AG20443 (cell line): Measurements from ENCODE around the gene IL17RD.

ENCODE experiments used
- DNase-seq: peaks from one replicate; pipeline ENCODE4 v3.0.0; 2012; ENCODE audit warnings: low spot score, mixed read lengths

IL17RD gene

GRCh38 chr3:57158813-57159738 lies 6.1 kb downstream of the IL17RD start:
- no peak for DNase-seq

DNA sequence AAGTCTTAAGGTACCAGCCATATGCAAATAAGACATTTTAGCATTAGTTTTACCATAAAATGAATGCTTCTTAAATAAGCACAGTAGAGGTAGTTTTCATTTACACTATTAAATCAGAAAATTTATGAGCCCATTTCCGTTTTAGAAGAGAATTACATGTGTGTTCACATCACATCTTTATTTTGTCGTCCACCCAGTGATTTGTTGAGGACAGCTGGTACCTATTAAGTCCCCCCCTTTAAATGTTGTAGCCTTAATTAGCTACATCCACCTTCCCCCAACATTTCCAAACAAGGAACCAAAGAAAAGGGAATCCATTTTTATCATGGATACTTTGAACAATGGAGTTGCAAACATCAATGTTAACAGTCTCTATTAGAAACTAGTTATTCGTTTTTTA lies 6.8 kb downstream of the IL17RD start:
- no peak for DNase-seq

DNA sequence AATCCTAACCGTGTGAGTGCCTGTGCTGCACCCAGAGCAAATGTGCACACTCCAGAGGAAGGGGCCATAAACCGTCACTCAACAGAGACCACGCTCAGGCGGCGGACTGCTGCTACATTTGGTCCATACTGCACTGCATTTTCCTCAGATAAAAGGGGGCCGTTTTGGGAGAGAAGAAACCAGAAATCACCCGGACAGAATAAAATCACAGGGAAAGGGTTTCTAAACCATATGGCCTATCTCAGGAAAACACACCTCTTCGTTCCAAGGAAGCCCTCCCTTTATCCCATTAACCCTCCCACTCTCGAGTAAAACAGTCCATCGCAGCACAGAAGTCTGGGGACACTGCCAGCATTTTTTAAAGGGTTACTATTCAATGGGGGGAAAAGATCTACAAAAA lies 7.6 kb downstream of the IL17RD start:
- DNase-seq: no peak

GRCh38 chr3:57155310-57155643 lies 9.9 kb downstream of the IL17RD start:
- DNase-seq: no peak

GRCh38 chr3:57154470-57155309 lies 10.5 kb downstream of the IL17RD start:
- no peak for DNase-seq

GRCh38 chr3:57152151-57153143 lies 12.7 kb downstream of the IL17RD start:
- DNase-seq: no peak

DNA sequence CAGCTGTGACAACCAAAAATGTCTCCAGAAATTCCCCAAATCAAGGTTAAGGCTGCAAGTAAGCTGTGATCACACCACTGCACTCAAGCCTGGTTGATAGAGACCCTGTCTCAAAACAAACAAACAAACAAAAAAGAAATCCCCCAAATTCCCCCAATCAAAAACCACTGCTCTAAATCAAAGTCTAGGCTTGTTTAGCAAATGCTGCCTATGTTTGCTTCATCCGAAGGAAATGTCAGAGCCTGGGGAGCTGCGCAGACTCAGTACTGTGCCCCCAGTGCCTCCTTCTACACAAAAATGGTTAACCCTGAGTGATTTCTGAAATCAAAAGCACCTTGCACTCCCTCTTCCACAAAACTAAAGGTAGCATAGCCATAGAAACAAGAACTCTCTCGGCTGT lies 13.4 kb downstream of the IL17RD start:
- no peak for DNase-seq

GRCh38 chr3:57151021-57151449 lies 14.1 kb downstream of the IL17RD start:
- DNase-seq: no peak

DNA sequence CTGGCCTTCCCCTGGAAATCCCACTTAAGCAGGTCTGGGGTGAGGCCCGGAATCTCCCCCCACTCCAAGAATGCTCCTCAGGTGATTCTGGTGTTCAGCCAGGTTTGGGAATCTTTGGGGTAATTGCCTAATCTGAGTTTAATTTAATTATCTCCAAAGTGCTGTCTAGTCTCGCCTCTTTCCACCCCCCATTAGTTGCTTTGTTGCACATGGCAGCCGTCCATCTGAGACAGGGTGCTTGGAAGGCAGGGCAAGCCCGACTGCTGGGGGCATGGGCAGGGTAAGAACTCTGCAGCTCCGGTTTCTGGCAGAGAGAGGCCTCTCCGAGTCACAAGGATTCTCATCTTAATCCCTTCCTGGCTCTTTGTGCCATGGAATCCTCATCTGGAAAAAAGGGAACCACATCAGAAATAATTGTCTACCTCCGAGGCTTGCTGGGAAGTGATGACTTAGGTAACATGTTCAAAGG lies 15.0 kb downstream of the IL17RD start:
- DNase-seq: no peak

DNA sequence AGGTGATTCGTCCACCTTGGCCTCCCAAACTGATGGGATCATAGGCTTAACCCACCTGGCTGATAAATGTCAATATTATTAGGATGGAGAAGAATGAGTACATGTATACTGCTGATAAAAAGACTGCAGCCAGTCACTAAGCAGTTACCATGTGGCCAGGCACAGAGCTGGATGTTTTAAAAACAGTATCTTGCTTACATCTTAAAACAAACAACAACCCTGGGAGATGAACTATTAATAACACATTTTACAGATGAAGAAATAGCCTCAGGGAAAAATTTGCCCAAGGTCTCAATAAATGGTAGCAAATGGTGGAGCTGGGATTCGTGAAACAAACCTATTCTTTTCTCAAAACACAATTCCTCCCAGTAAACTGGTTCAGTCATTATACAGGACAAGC lies 18.1 kb downstream of the IL17RD start:
- no peak for DNase-seq

DNA sequence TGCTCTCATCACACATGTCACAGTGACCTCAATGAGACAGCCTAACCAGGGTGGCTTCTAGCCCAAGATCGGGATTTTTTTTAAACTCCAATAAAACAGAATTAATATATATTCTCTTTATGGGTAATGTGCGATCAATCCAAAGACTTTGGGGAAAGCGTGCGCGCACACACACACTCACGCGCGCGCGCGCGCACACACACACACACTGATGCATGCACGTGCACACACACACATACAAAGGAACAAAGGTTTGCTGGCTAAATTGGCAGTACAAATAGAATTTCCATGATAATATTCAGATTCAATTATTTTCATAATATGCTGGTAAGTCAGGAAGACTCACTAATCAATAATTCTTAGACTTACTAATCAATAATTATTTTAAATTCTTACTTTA lies 19.3 kb downstream of the IL17RD start:
- DNase-seq: no peak

DNA sequence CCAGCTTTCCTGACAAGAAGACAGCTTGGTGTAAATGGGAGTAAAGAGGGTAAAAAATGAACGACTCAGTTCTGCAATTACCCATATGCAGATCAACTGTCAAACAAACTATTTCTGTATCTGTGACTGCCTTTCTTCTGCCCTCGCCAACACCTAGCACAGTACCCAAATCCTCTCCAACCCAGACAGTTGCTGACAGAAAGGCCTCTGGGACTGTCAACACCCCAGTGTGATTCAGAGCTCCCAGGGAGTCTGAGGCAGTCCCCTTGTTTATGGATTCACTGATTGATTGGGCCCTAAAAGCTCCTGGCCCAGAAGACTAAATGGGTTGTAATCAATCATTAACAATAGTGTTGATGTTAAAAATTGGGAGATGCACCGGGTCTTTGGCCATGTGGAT lies 20.2 kb downstream of the IL17RD start:
- DNase-seq: no peak

DNA sequence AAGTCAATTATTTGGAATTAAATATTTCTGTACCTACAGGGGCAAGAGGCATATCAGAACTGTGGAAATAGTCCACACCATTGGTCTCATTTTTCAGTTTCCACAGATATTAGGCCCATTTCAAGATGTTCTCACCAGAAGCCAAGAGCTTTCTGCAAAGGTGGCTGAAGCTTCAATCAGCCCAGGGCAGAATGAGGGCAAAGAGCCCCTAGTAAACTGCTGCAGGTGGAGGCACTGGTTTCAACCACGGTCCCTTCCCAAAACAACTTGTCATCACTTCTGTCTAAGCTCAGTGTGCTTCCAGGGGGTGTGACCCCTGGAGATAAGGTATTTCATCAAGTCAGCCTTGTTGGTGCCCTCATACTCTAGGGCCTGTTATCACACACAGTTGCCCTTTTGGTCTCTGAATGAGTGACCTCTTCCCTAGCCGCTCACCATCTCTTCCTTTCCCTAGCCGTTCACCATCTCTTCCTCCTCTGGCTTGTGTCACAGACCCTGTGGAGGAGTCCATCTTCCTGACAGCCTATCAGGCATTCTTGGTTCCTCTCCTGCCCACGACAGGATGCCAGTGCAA lies 21.2 kb downstream of the IL17RD start:
- no peak for DNase-seq

DNA sequence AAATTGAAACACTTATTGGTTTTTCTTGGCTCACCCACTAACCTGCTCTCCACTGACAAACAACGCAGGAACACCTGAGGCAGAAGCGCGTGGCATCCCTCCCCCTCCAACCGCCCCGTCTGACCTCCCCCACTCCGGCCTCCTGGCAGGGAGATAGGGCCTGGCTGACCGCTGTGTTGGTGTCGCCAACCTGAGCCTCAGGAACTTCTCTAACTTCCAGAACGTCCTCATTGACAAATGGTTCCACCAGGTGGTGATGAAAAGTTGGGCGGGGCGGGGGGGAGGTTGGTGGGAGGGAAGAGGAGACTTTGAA lies 22.8 kb downstream of the IL17RD start:
- no peak for DNase-seq

DNA sequence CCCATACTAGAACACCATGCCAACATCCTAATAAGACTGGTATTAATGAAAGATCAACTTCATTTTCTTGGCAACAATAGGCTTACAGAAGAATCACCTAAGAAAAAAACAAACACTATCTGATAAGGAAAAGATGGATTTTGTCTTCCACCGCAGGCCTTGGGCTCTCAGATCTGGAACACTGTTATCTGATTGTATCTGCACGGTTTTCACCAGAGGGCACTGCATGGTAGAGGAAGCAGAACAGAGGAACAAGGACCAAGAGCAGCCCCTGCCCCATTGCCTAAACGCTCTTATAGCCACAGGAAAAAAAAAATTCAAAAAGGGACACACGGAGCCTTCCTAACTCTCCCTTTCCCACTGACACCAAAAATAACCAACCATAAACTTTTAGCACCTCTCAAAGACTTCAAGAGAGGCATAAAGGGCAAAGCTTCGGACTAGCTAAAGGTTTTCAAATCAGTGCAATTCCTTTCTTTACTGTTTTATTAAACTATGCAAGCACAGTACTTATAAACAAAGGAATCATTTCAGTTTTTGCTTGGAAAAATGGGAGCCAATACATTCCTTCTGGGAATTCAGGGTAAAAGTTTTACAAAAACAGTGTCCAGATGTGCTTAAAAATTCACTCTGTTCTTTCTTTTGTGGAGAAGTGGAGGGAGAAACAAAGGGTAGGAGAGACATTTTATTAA lies 23.3 kb downstream of the IL17RD start:
- DNase-seq: no peak

DNA sequence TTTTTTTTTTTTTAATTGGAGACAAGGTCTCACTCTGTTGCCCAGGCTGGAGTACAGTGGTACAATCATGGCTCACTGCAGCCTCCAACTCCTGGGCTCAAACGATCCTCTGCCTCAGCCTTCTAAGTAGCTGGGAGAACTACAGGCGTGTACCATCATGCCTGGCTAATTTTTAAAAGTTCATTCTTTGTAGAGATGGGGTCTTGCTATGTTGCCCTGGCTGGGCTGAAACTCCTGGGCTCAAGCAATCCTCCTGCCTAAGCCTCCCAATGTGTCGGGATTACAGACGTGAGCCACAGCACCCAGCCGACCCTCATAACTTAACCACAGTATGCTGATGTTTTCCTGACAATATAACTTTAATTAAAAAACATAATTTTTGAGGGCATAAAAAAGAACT lies 24.3 kb downstream of the IL17RD start:
- no peak for DNase-seq

DNA sequence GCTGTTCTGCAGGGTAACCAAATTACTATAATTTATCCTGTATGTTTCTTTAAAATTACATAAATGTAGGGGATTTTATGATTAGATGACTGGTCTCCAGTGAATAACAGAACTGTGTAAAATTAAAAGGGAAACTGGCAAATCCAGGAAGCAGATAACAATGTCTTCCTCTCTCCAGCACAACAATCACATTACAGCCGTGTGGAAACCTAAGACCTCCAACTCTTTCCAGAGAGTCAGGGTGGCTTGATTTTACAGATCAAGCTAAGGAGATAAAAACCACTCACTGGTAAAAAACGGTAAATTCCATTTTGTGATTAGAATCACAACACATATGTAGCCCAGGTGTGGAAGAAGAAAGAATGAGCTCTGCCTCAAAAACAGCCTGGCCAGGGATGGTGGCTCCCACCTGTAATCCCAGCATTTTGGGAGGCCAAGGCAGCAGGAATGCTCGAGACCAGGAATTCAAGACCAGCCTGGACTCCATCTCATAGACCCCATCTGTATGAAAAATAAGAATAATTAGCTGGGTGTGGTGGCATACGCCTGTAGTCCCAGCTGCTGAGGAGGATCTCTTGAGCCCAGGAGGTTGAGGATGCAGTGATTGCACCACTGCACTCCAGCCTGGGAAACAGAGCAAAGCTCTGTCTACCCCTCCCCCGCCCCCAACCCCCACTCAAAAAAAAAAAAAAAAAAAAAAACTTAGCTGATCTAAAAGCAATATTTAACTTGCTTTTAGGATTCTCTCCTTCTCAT lies 29.0 kb downstream of the IL17RD start:
- DNase-seq: no peak

DNA sequence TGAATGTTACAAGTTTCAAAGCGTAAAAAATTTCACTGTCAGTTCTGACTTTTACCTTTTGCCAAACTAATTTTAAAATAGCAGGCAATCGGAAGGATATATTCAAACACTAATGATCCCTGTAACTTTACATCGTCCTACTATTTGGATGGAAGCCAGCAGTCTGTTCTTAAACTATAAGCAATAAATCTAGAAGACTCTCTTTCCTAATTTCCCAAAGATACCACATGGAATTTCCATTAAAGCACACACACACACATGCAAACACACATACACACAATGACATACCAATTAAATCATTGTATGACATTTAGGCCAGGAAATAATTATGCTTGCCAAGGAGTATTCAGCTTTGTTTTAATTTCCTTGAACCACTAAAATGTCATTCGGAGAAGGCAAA lies 32.0 kb downstream of the IL17RD start:
- no peak for DNase-seq

DNA sequence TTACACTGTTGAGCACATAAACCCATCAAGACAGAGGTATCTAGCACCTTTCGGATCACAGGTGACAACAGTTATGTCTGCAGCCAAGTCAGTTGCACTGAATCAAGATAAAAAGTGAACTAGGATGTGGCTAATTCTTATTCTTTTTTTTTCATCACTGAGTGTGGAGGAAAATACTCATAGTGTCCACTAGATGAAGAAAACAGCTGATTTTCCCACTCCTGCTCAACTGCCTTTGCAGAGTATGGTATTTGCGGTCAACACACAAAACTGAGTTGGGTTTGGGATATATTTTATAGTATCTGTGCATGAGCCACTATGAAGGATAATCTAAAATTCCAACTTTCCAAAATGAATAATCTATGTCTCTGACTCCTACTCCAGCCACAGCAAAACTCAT lies 32.5 kb downstream of the IL17RD start:
- DNase-seq: no peak

DNA sequence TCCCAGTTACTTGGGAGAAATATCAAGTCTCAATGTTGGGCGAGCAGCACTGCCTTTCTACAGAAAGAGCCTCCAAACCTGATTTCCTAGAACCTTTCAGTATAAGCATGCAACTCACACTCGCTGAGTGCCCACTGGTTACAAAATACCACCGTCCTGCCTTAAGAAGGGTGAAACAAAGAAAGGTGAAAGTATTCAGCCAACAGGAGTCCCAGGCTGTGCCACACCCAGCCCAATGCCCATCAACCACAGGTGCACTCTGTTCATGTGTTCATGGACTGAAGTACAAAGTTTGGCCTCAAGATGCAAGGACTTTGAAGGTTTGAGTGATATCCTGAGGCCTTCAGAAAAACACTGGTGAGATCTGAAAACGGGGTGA lies 34.0 kb downstream of the IL17RD start:
- no peak for DNase-seq
